ENCODE results near the gene USP31. TPM values are rescaled to one million over a fixed set of nuclear protein-coding genes. Genes with fewer than 3 reads are reported as not detected.

The USP31 gene
- polyA plus RNA-seq, 1 donor, result 4.5 TPM

DNA sequence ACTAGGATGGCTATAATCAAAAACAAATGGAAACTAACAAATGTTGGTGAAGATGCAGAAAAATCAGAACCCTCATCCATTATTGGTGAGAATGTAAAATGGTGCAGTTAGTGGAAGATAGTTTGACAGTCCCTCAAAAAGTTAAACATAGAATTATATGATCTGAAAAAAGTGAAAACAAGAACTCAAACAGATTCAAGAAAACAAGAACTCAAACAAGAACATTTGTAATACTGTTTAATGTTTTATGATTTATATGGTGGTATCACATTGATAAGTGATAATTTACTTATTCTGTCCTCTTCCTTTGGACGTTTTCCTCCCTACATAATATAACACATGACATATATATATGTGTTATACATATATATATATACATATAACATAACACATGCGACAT is 12.0 kb downstream of the USP31 start:
- Histone ChIP-seq H3K27ac (ENCODE audit: low read length) (no peak overlapping the region), H3K27me3 (ENCODE audit: control insufficient read depth, insufficient read depth, low read length) (no peaks in the 10 kb centered on the region), H3K4me3 (ENCODE audit: low read length) (no peak overlapping the region), H3K36me3 (ENCODE audit: control insufficient read depth, insufficient read depth, low read length) (no peaks in the 10 kb centered on the region), H3K4me1 (ENCODE audit: control insufficient read depth, insufficient read depth, low read length) (peaks cover 4% of the 10 kb centered on the region), H3K9me3 (ENCODE audit: control insufficient read depth, low read depth, low read length) (no peaks in the 10 kb centered on the region)
- WGBS (ENCODE audit: insufficient coverage, low lambda C conversion rate), result no CpG with 5 or more reads among the region's 2 CpGs
- DNase-seq, result no peak

DNA sequence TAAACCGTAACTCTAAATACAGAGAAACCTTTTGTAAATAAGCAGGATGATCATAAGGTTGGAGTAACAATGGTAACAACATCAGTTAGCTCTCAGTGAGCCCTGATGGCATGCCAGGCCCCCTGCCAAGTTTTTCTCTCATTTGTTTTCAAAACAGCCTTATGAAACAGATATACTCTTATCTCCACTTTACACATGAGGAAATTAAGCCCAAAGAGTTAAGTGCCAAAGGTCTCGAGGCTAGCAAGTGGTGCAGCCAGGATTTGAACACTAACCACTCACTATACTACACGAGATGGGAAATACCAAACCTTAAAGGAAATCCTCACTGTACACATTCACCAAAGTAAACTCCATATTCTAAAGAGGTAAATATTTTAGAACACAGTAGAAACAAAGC is 15.0 kb downstream of the USP31 start:
- Histone ChIP-seq H3K36me3 (ENCODE audit: control insufficient read depth, insufficient read depth, low read length) (no peaks in the 10 kb centered on the region), H3K9me3 (ENCODE audit: control insufficient read depth, low read depth, low read length) (no peaks in the 10 kb centered on the region), H3K4me1 (ENCODE audit: control insufficient read depth, insufficient read depth, low read length) (no peaks in the 10 kb centered on the region), H3K27ac (ENCODE audit: low read length) (no peak overlapping the region), H3K27me3 (ENCODE audit: control insufficient read depth, insufficient read depth, low read length) (no peaks in the 10 kb centered on the region), H3K4me3 (ENCODE audit: low read length) (no peak overlapping the region)
- WGBS (ENCODE audit: insufficient coverage, low lambda C conversion rate), result 100% methylated on average over 1 of the region's 3 CpGs
- peak in 1 of 2 donors; percentile 30 for DNase-seq

DNA sequence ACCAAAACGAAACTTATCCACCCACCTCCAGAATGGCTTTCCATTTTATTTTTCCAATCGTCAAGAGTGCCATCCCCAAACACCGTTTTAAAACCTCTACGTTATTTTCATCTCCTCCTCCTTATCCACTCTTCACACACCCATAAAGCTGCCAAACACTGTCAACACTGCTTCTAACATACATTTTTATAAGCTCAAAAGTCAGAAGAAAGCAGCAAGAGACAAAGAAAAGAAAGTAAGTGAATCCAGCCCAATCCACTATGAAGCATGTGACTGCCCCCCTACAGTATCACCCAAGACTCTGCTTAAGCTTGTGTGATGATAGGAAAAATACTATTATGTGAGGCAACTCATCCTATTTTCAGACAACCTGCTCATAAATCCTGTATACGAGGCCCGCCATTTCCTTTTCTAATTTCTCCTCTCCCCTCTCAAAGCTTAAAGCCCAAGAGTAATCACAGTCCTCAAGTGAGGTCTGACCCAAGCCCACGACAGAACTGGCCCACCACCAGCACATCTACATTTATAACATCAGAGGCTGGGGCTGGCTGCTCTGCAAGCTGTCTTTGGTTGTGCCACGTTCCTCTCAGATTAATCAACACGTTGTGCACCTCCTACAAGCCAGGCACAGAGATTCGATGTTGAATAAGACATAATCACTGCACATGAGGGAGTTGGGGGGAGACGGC is 16.3 kb downstream of the USP31 start:
- DNase-seq, result no peak
- Histone ChIP-seq H3K4me1 (ENCODE audit: control insufficient read depth, insufficient read depth, low read length) (no peaks in the 10 kb centered on the region), H3K9me3 (ENCODE audit: control insufficient read depth, low read depth, low read length) (no peaks in the 10 kb centered on the region), H3K27ac (ENCODE audit: low read length) (peak overlapping the region; percentile 30), H3K4me3 (ENCODE audit: low read length) (no peak overlapping the region), H3K36me3 (ENCODE audit: control insufficient read depth, insufficient read depth, low read length) (no peaks in the 10 kb centered on the region), H3K27me3 (ENCODE audit: control insufficient read depth, insufficient read depth, low read length) (no peaks in the 10 kb centered on the region)
- WGBS (ENCODE audit: insufficient coverage, low lambda C conversion rate), result 56% methylated on average over 4 of the region's 11 CpGs

DNA sequence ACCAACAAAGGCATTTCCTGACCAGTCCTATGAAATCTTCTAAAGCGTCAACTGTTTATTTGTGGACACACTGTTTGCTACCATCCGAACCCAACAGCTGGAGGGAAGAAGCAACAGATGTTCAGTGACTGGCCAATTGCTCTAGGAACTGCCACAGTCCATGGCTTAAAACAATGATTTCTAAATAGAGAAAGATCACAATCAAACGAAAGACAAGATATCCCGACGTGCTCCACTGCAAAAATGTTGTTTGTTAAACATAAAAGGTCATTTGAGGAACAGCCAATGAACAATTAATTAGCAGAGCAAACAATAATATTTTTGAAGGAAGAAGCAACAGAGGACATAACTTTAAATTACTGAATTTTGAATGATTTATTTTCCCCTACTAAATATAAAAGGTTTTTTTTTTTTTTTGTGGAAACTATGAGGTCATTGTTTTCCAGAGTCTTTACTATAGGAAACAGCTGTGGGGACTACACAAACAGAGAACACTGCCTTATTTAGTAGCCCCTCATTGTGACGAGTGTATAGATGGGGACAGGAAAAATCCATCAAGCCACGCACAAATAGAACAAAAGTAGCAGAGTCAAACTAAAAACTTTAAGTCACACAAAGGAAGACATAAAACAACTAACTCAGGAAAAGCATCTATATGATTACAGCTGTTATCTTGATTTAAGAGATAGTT is 17.2 kb downstream of the USP31 start:
- H3K27ac ChIP-seq (ENCODE audit: low read length), result peak overlapping the region; percentile 30
- H3K27me3 ChIP-seq (ENCODE audit: control insufficient read depth, insufficient read depth, low read length), result no peaks in the 10 kb centered on the region
- no peaks in the 10 kb centered on the region for H3K4me1 ChIP-seq (ENCODE audit: control insufficient read depth, insufficient read depth, low read length)
- no peaks in the 10 kb centered on the region for H3K9me3 ChIP-seq (ENCODE audit: control insufficient read depth, low read depth, low read length)
- H3K4me3 ChIP-seq (ENCODE audit: low read length), result no peak overlapping the region
- DNase-seq, result peak in 1 of 2 donors; percentile 29
- 62% methylated on average over 4 of the region's 7 CpGs for WGBS (ENCODE audit: insufficient coverage, low lambda C conversion rate)
- no peaks in the 10 kb centered on the region for H3K36me3 ChIP-seq (ENCODE audit: control insufficient read depth, insufficient read depth, low read length)

DNA sequence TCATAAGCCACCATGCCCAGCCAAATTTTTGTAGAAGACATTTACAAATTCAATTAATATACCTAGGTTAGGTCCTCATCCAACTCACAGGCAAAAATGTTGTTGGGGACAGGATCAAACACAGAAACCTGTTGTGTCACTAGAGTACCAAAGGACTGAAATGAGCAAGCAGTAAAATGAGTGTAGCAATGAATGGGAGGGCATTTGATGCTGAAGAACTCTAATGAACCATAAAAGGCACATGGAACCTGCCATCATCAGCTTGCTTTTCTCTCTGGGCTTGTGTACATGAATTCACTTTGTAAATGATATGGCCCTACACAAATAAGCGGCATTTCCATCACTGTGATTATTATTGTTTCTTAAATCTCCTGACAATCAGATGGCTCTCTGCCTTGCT is 17.8 kb downstream of the USP31 start:
- H3K27ac ChIP-seq (ENCODE audit: low read length), result peak overlapping the region; percentile 12
- no peaks in the 10 kb centered on the region for H3K4me1 ChIP-seq (ENCODE audit: control insufficient read depth, insufficient read depth, low read length)
- H3K27me3 ChIP-seq (ENCODE audit: control insufficient read depth, insufficient read depth, low read length), result no peaks in the 10 kb centered on the region
- no peaks in the 10 kb centered on the region for H3K36me3 ChIP-seq (ENCODE audit: control insufficient read depth, insufficient read depth, low read length)
- no peak for DNase-seq
- no peak overlapping the region for H3K4me3 ChIP-seq (ENCODE audit: low read length)
- WGBS (ENCODE audit: insufficient coverage, low lambda C conversion rate), result 100% methylated on average over 1 of the region's 1 CpG
- H3K9me3 ChIP-seq (ENCODE audit: control insufficient read depth, low read depth, low read length), result no peaks in the 10 kb centered on the region

DNA sequence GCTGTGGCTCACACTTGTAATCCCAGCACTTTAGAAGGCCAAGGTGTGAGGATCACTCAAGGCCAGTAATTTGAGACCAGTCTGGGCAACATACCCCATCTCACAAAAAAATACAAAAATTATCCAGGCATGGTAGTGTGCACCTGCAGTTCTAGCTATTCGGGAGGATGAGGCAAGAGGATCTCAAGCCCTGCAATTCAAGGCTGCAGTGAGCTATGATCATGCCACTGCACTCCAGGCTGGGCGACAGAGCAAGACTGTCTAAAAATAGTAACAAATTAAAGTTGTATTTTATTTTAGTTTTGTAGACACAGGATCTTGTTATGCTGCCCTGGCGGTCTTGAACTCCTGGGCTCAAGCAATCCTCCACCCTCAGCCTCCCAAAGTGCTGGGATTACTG is 18.2 kb downstream of the USP31 start:
- H3K36me3 ChIP-seq (ENCODE audit: control insufficient read depth, insufficient read depth, low read length), result no peaks in the 10 kb centered on the region
- no peak for DNase-seq
- H3K4me1 ChIP-seq (ENCODE audit: control insufficient read depth, insufficient read depth, low read length), result no peaks in the 10 kb centered on the region
- H3K4me3 ChIP-seq (ENCODE audit: low read length), result no peak overlapping the region
- 83% methylated on average over 1 of the region's 3 CpGs for WGBS (ENCODE audit: insufficient coverage, low lambda C conversion rate)
- no peaks in the 10 kb centered on the region for H3K27me3 ChIP-seq (ENCODE audit: control insufficient read depth, insufficient read depth, low read length)
- H3K27ac ChIP-seq (ENCODE audit: low read length), result no peak overlapping the region
- H3K9me3 ChIP-seq (ENCODE audit: control insufficient read depth, low read depth, low read length), result no peaks in the 10 kb centered on the region

DNA sequence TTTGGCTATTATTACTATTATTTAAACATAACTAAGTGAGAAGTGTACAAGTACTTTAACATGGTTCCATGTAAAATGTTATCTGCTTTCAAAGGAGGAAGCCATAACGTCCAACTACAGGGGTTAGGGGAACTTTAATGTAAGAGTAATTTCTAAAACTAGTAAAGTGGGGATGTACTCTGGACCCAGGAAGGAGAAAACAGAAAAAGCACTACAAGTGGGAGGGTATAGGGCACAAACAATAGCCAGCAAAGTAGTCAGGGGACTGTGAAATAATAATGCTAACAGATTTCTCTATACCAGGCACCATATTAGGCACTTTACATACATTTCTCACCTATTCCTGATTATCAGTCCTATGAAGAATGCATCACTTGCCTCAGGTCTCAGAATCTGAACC is 19.6 kb downstream of the USP31 start:
- no peak overlapping the region for H3K27ac ChIP-seq (ENCODE audit: low read length)
- DNase-seq, result no peak
- H3K27me3 ChIP-seq (ENCODE audit: control insufficient read depth, insufficient read depth, low read length), result no peaks in the 10 kb centered on the region
- no CpG with 5 or more reads among the region's 1 CpG for WGBS (ENCODE audit: insufficient coverage, low lambda C conversion rate)
- no peaks in the 10 kb centered on the region for H3K9me3 ChIP-seq (ENCODE audit: control insufficient read depth, low read depth, low read length)
- no peaks in the 10 kb centered on the region for H3K36me3 ChIP-seq (ENCODE audit: control insufficient read depth, insufficient read depth, low read length)
- H3K4me1 ChIP-seq (ENCODE audit: control insufficient read depth, insufficient read depth, low read length), result no peaks in the 10 kb centered on the region
- H3K4me3 ChIP-seq (ENCODE audit: low read length), result no peak overlapping the region

DNA sequence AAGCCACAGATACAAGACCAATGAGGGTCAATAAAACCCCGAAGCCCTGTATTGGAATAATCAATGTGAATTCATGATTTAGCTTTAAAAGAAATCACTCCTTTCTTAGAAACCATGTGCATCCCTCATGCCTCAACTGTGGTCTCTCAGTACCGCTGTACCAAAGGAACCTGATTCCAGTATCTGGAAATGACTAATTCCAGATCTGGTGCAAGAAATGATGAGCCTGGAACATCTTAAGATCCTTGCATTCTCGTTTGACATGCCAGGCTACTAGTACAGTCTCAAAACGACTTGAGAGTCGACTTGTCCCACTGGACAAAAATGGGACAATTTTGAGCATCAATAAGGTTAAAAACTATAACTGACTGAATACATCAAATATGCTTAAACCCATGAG is 21.2 kb downstream of the USP31 start:
- Histone ChIP-seq H3K27ac (ENCODE audit: low read length) (no peak overlapping the region), H3K9me3 (ENCODE audit: control insufficient read depth, low read depth, low read length) (no peaks in the 10 kb centered on the region), H3K36me3 (ENCODE audit: control insufficient read depth, insufficient read depth, low read length) (no peaks in the 10 kb centered on the region), H3K4me3 (ENCODE audit: low read length) (no peak overlapping the region), H3K4me1 (ENCODE audit: control insufficient read depth, insufficient read depth, low read length) (no peaks in the 10 kb centered on the region), H3K27me3 (ENCODE audit: control insufficient read depth, insufficient read depth, low read length) (no peaks in the 10 kb centered on the region)
- WGBS (ENCODE audit: insufficient coverage, low lambda C conversion rate), result 93% methylated on average over 3 of the region's 5 CpGs
- no peak for DNase-seq

DNA sequence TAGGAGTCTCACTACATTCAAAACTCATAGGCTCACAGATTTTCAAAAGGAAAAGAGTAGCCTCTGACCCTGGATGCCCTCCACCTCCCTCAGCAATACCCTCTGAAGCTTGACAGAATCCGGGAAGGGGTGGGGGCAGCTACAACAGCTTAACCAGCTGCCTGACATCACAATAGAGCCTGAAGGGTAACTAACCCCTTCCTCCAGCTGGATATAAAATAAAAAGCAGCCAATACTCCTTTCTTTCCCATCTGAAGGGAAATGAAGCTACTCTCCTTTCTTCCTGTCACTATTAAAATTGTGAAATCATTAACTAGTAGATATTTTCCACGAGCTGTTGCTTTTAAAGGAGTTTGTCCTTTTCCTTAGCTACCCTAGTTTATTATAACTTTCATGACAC is 24.0 kb downstream of the USP31 start:
- WGBS (ENCODE audit: insufficient coverage, low lambda C conversion rate), result no CpG with 5 or more reads among the region's 2 CpGs

DNA sequence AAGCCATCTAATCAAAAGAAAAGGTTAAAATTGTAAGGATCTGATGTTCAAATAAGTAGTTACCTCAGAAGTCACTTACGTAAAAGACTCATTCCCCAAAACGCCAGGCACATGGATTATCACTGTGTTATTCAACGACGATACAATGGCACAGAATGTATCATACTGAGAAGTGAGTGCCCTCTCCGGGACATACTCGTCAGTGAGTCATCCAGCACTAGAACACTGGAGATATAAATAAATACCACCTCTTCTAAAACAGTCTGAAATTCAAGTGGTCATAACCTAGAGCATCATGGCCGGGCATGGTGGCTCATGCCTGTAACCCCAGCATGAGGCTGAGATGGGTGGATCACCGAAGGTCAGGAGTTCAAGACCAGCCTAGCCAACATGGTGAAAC is 24.9 kb downstream of the USP31 start:
- no peaks in the 10 kb centered on the region for H3K9me3 ChIP-seq (ENCODE audit: control insufficient read depth, low read depth, low read length)
- DNase-seq, result no peak
- H3K27me3 ChIP-seq (ENCODE audit: control insufficient read depth, insufficient read depth, low read length), result no peaks in the 10 kb centered on the region
- no peak overlapping the region for H3K4me3 ChIP-seq (ENCODE audit: low read length)
- H3K27ac ChIP-seq (ENCODE audit: low read length), result no peak overlapping the region
- 100% methylated on average over 2 of the region's 8 CpGs for WGBS (ENCODE audit: insufficient coverage, low lambda C conversion rate)
- H3K36me3 ChIP-seq (ENCODE audit: control insufficient read depth, insufficient read depth, low read length), result no peaks in the 10 kb centered on the region
- no peaks in the 10 kb centered on the region for H3K4me1 ChIP-seq (ENCODE audit: control insufficient read depth, insufficient read depth, low read length)

More for the DNA sequence above, 24.0 kb downstream of the USP31 start:
- DNase-seq, result no peak
- Histone ChIP-seq H3K4me1 (ENCODE audit: control insufficient read depth, insufficient read depth, low read length) (no peaks in the 10 kb centered on the region), H3K9me3 (ENCODE audit: control insufficient read depth, low read depth, low read length) (no peaks in the 10 kb centered on the region), H3K27ac (ENCODE audit: low read length) (no peak overlapping the region), H3K4me3 (ENCODE audit: low read length) (no peak overlapping the region), H3K36me3 (ENCODE audit: control insufficient read depth, insufficient read depth, low read length) (no peaks in the 10 kb centered on the region), H3K27me3 (ENCODE audit: control insufficient read depth, insufficient read depth, low read length) (no peaks in the 10 kb centered on the region)

DNA sequence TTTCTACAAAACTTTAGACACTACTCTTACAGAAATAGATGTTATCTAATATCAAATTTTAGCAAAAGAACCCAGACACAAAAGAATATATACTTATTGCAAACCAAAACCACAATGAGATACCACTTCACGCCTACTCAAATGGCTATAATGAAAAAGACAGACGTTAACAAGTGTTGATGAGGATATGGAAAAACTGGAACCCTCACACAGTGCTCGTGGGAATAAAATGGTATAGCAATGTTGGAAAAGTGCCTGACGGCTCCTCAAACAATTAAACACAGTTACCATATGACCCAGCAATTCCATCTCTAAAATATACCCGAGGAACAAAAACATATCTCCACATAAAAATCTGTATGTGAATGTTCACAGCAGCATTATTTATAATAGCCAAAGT is 27.1 kb downstream of the USP31 start:
- no peak overlapping the region for H3K27ac ChIP-seq (ENCODE audit: low read length)
- H3K4me1 ChIP-seq (ENCODE audit: control insufficient read depth, insufficient read depth, low read length), result no peaks in the 10 kb centered on the region
- H3K9me3 ChIP-seq (ENCODE audit: control insufficient read depth, low read depth, low read length), result no peaks in the 10 kb centered on the region
- no peak for DNase-seq
- no peak overlapping the region for H3K4me3 ChIP-seq (ENCODE audit: low read length)
- no peaks in the 10 kb centered on the region for H3K27me3 ChIP-seq (ENCODE audit: control insufficient read depth, insufficient read depth, low read length)
- H3K36me3 ChIP-seq (ENCODE audit: control insufficient read depth, insufficient read depth, low read length), result no peaks in the 10 kb centered on the region
- WGBS (ENCODE audit: insufficient coverage, low lambda C conversion rate), result 78% methylated on average over 3 of the region's 5 CpGs

Data from large intestine (tissue), 3 donors.